GM12872 (cell line): ENCODE data around the gene MOB3A.
A peak's percentile ranks its signal among the peaks of the same experiment; 100 is the strongest.

ENCODE experiments used
- CTCF ChIP-seq: IDR thresholded peaks from 3 replicates; pipeline ENCODE4 v1.5.1; 2011; ENCODE audit warnings: low read depth, mild to moderate bottlenecking, low read length, moderate library complexity; ENCODE audit not compliant: insufficient read depth

MOB3A gene

GRCh38 chr19:2097886-2098327 lies 1.8 kb upstream of the MOB3A start:
- TF ChIP-seq CTCF: no peak

GRCh38 chr19:2097203-2097885 lies 1.2 kb upstream of the MOB3A start:
- TF ChIP-seq CTCF: no peak

- TF ChIP-seq CTCF: peak; percentile 63
Measured at GRCh38 chr19:2096480-2097202, 515 bp upstream of the MOB3A start, which contains the start of gene IZUMO4. IZUMO4 (plus strand) TSS chr19:2096915; CDS start chr19:2096946, 31 bp downstream.

GRCh38 chr19:2089727-2090053 lies 6.4 kb downstream of the MOB3A start:
- TF ChIP-seq CTCF: no peak

- TF ChIP-seq CTCF: peak; percentile 25; the same call in 2 of the 3 replicates
Measured at GRCh38 chr19:2089001-2089711, 7.0 kb downstream of the MOB3A start.

GRCh38 chr19:2087621-2088100 lies 8.5 kb downstream of the MOB3A start:
- TF ChIP-seq CTCF: peak; percentile 61
